Mesenchymal stem cell (in vitro differentiated cells and primary cell): ENCODE data around the gene SRXN1.
"Not testable (repeated sequence)": the region's sequence is repeated elsewhere in the genome, so short reads cannot be mapped to it uniquely, and the experiment has no call there.

Experiments used
- DNase-seq: peaks from one replicate; pipeline ENCODE4 v3.0.0-alpha.2; 2013
- H2AFZ ChIP-seq: one replicate; pipeline ENCODE4 v1.6.1; 2013; ENCODE audit warnings: low read depth, mild to moderate bottlenecking, control low read depth, inconsistent platforms, low read length, moderate library complexity
- H2AK5ac ChIP-seq: 2 replicates; pipeline ENCODE4 v1.6.1; 2013; ENCODE audit warnings: low read length, moderate library complexity, mild to moderate bottlenecking, inconsistent platforms; ENCODE audit not compliant: severe bottlenecking
- H2BK120ac ChIP-seq: one replicate; pipeline ENCODE4 v1.6.1; 2013; ENCODE audit warnings: low read depth, mild to moderate bottlenecking, inconsistent platforms, low read length, moderate library complexity
- H2BK12ac ChIP-seq, 2 experiments: one replicate each; pipeline ENCODE4 v1.6.1; 2013; ENCODE audit warnings: inconsistent platforms in 2 of 2, low read length in 2 of 2, mild to moderate bottlenecking in 2 of 2, moderate library complexity in 2 of 2, control low read depth in 1 of 2
- H2BK15ac ChIP-seq: one replicate; pipeline ENCODE4 v1.6.1; 2013; ENCODE audit warnings: mild to moderate bottlenecking, low read depth, inconsistent platforms; ENCODE audit not compliant: poor library complexity, severe bottlenecking
- H2BK5ac ChIP-seq: 2 replicates; pipeline ENCODE4 v1.6.1; 2013; ENCODE audit warnings: low read depth, mild to moderate bottlenecking, low read length, control low read depth, inconsistent platforms; ENCODE audit not compliant: poor library complexity, severe bottlenecking
- H3K14ac ChIP-seq, 2 experiments: one replicate each; pipeline ENCODE4 v1.6.1; 2013; ENCODE audit warnings: inconsistent platforms in 2 of 2, low read length in 2 of 2, control low read depth in 1 of 2, mild to moderate bottlenecking in 1 of 2, moderate library complexity in 1 of 2
- H3K18ac ChIP-seq, 2 experiments: one replicate each; pipeline ENCODE4 v1.6.1; 2013; ENCODE audit warnings: inconsistent platforms in 2 of 2, low read length in 2 of 2, control low read depth in 1 of 2, low read depth in 1 of 2, mild to moderate bottlenecking in 1 of 2
- H3K23ac ChIP-seq, 2 experiments: one replicate each; pipeline ENCODE4 v1.6.1; 2013; ENCODE audit warnings: inconsistent platforms in 2 of 2, low read length in 2 of 2, mild to moderate bottlenecking in 2 of 2, moderate library complexity in 2 of 2, control low read depth in 1 of 2
- H3K27ac ChIP-seq: 2 replicates; pipeline ENCODE4 v1.5.1; 2013; ENCODE audit warnings: mild to moderate bottlenecking, moderate library complexity, low read length, control low read depth, inconsistent platforms; ENCODE audit not compliant: poor library complexity, severe bottlenecking
- H3K27me3 ChIP-seq, 2 experiments: 2 replicates each; pipeline versions ENCODE4 v1.6.1 to v1.7.0; 2013; ENCODE audit warnings: low read length in 2 of 2, mild to moderate bottlenecking in 2 of 2, moderate library complexity in 2 of 2, control low read depth in 1 of 2, inconsistent platforms in 1 of 2; ENCODE audit not compliant: control insufficient read depth in 1 of 2, insufficient read depth in 1 of 2
- H3K36me3 ChIP-seq, 2 experiments: 2 replicates each; pipeline versions ENCODE4 v1.6.1 to v1.7.0; 2013; ENCODE audit warnings: low read length in 2 of 2, control low read depth in 1 of 2, inconsistent platforms in 1 of 2, low read depth in 1 of 2, mild to moderate bottlenecking in 1 of 2; ENCODE audit not compliant: insufficient read depth in 2 of 2, control insufficient read depth in 1 of 2
- H3K4ac ChIP-seq, 2 experiments: one replicate each; pipeline ENCODE4 v1.6.1; 2013; ENCODE audit warnings: inconsistent platforms in 2 of 2, low read length in 2 of 2, mild to moderate bottlenecking in 2 of 2, moderate library complexity in 2 of 2, control low read depth in 1 of 2, low read depth in 1 of 2
- H3K4me1 ChIP-seq: 2 replicates; pipeline ENCODE4 v1.6.1; 2013; ENCODE audit warnings: low read depth, low read length, control low read depth; ENCODE audit not compliant: control insufficient read depth, insufficient read depth
- H3K4me2 ChIP-seq: 2 replicates; pipeline ENCODE4 v1.6.1; 2013; ENCODE audit warnings: low read length, mild to moderate bottlenecking, inconsistent platforms; ENCODE audit not compliant: poor library complexity, severe bottlenecking
- H3K4me3 ChIP-seq, 2 experiments: 2 replicates each; pipeline versions ENCODE4 v1.5.1 to v1.7.0; 2013; ENCODE audit warnings: low read length in 2 of 2, mild to moderate bottlenecking in 2 of 2, control low read depth in 1 of 2, low read depth in 1 of 2; ENCODE audit not compliant: insufficient read depth in 1 of 2
- H3K79me1 ChIP-seq: replicated peaks from 2 replicates; pipeline ENCODE4 v1.6.1; 2013; ENCODE audit warnings: mild to moderate bottlenecking, control low read depth, low read length, inconsistent platforms; ENCODE audit not compliant: poor library complexity, severe bottlenecking
- H3K9ac ChIP-seq: 2 replicates; pipeline ENCODE4 v1.7.0; 2013; ENCODE audit warnings: mild to moderate bottlenecking, low read length, moderate library complexity
- H3K9me3 ChIP-seq: 2 replicates; pipeline ENCODE4 v1.7.0; 2013; ENCODE audit warnings: mild to moderate bottlenecking, low read length; ENCODE audit not compliant: control insufficient read depth
- H4K8ac ChIP-seq: one replicate; pipeline ENCODE4 v1.6.1; 2013; ENCODE audit warnings: inconsistent platforms, mild to moderate bottlenecking, low read length, moderate library complexity
- H4K91ac ChIP-seq: one replicate; pipeline ENCODE4 v1.6.1; 2013; ENCODE audit warnings: mild to moderate bottlenecking, low read length, inconsistent platforms
- WGBS: methylation state at CpG from one replicate; pipeline ENCODE4 v1.1.7; 2013; ENCODE audit warnings: mixed read lengths; 5-methylcytosine and 5-hydroxymethylcytosine counted together

Gene SRXN1

DNA sequence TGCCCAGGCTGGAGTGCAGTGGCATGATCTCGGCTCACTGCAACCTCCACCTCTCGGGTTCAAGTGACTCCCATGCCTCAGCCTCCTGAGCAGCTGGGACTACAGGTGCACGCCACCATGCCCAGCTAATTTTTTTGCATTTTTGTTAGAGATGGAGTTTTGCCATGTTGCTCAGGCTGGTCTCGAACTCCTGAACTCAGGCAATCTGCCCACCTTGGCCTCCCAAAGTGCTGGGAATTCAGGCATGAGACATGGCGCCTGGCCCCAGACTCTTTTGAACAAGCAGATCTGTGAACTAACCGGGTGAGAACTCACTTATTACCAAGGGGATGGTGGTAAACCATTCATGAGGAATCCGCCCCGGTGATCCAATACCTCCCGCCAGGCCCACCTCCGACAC, 40.8 kb upstream of the SRXN1 start:
- 81% methylated on average over 10 of the region's 10 CpGs for WGBS
- not testable (repeated sequence) for H3K4ac ChIP-seq, H3K4me1 ChIP-seq, H4K91ac ChIP-seq, H3K36me3 ChIP-seq, H3K14ac ChIP-seq, H2BK12ac ChIP-seq, H3K9ac ChIP-seq, H2BK120ac ChIP-seq, H3K23ac ChIP-seq, H2BK5ac ChIP-seq, H4K8ac ChIP-seq, H2AFZ ChIP-seq, H2BK15ac ChIP-seq, H3K79me1 ChIP-seq, H3K4me3 ChIP-seq, H3K9me3 ChIP-seq, H3K18ac ChIP-seq, H3K27ac ChIP-seq, H3K4me2 ChIP-seq, DNase-seq, H2AK5ac ChIP-seq
- H3K27me3 ChIP-seq: peaks cover 24 to 64% of the 10 kb centered on the region in 2 experiments

DNA sequence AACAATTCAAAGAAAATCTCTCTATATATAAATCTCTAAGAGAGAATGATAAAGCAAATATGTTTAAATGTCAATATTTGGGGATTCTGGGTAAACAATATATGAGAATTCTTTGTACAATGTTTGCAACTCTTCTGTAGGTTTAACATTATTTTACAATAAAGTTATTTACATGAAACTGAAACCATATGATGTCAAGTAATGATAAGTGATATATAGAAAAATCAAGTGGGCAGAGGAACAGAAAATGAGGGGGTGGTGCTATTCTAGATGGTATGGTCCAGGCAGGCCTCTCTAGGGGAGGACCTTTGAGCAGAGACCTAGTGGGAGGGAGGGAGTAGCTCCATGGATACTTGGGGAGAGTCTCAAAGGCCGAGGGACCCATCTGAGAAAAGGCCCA, 39.0 kb upstream of the SRXN1 start:
- Histone ChIP-seq H3K27ac (no peak overlapping the region), H3K36me3 (no peaks in the 10 kb centered on the region), H3K27me3 (peaks cover 34 to 68% of the 10 kb centered on the region in 2 experiments), H2BK12ac (no peak overlapping the region), H3K9ac (no peak overlapping the region), H3K4me1 (no peaks in the 10 kb centered on the region), H2BK5ac (no peak overlapping the region), H2BK120ac (no peak overlapping the region), H2BK15ac (no peak overlapping the region), H2AK5ac (no peak overlapping the region), H2AFZ (no peak overlapping the region), H3K14ac (no peak overlapping the region), H3K4me2 (no peak overlapping the region), H3K4ac (no peak overlapping the region), H3K4me3 (no peak overlapping the region), H4K8ac (no peak overlapping the region), H3K23ac (no peak overlapping the region), H3K18ac (no peak overlapping the region), H3K79me1 (no peaks in the 10 kb centered on the region), H3K9me3 (no peaks in the 10 kb centered on the region), H4K91ac (no peak overlapping the region)
- no peak for DNase-seq
- WGBS: no CpG with 5 or more reads among the region's 1 CpG

DNA sequence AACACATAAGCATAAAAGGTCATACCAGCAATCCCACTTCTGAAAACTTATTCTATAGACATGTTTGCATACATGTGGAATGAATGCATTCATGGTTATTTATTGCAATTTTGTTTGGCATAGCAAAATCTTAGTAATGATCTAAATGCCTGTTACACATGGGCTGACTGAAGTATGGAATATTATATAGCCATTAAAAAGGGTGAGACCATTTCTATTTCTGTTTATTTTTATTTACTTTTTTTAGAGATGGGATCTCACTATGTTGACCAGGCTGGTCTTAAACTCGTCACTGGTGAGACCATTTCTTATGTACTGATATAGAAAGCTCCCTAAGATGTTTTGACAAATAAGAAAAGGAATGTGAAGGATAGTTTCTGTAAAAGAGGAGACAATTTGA, 36.9 kb upstream of the SRXN1 start:
- DNase-seq: no peak
- H2BK12ac ChIP-seq: no peak overlapping the region
- no peaks in the 10 kb centered on the region for H3K36me3 ChIP-seq
- H2BK120ac ChIP-seq: no peak overlapping the region
- no peak overlapping the region for H3K4ac ChIP-seq
- H2BK5ac ChIP-seq: no peak overlapping the region
- no peak overlapping the region for H3K27ac ChIP-seq
- H4K91ac ChIP-seq: no peak overlapping the region
- H3K4me2 ChIP-seq: no peak overlapping the region
- H2AK5ac ChIP-seq: no peak overlapping the region
- peaks cover 41 to 70% of the 10 kb centered on the region in 2 experiments for H3K27me3 ChIP-seq
- no peak overlapping the region for H3K4me3 ChIP-seq
- H2BK15ac ChIP-seq: no peak overlapping the region
- H4K8ac ChIP-seq: no peak overlapping the region
- no peak overlapping the region for H3K23ac ChIP-seq
- no peak overlapping the region for H2AFZ ChIP-seq
- no peaks in the 10 kb centered on the region for H3K9me3 ChIP-seq
- H3K14ac ChIP-seq: no peak overlapping the region
- 43% methylated on average over 1 of the region's 1 CpG for WGBS
- H3K4me1 ChIP-seq: no peaks in the 10 kb centered on the region
- H3K9ac ChIP-seq: no peak overlapping the region
- no peak overlapping the region for H3K18ac ChIP-seq
- no peaks in the 10 kb centered on the region for H3K79me1 ChIP-seq

DNA sequence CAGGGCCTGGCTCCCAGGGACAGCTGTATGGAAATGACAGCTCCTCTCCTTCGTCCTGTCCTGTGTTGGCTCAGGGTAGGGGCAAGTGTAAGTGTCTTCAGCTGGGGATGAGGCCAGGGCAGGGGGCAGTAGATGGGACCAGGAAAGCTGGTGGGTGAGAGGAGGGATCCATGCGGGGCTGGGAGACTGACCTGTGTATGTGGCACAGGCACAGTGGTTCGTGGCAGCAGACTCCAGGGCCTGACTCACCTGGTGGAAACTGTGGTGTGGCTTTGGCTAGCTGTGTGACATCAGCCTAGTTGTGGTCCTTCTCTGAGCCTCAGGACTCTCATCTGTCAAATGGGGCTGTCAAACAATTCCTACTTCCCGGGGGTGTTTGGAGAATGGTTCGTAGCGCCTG, 36.3 kb upstream of the SRXN1 start:
- H2AFZ ChIP-seq: no peak overlapping the region
- no peak overlapping the region for H3K4ac ChIP-seq
- H4K91ac ChIP-seq: no peak overlapping the region
- no peak overlapping the region for H2BK12ac ChIP-seq
- no peak overlapping the region for H2BK15ac ChIP-seq
- no peaks in the 10 kb centered on the region for H3K9me3 ChIP-seq
- DNase-seq: no peak
- H3K4me2 ChIP-seq: no peak overlapping the region
- no peak overlapping the region for H3K9ac ChIP-seq
- H3K18ac ChIP-seq: no peak overlapping the region
- 86% methylated on average over 6 of the region's 6 CpGs for WGBS
- no peak overlapping the region for H2BK120ac ChIP-seq
- H3K14ac ChIP-seq: no peak overlapping the region
- H3K27ac ChIP-seq: no peak overlapping the region
- H3K79me1 ChIP-seq: no peaks in the 10 kb centered on the region
- H2AK5ac ChIP-seq: no peak overlapping the region
- H3K4me1 ChIP-seq: no peaks in the 10 kb centered on the region
- H3K4me3 ChIP-seq: no peak overlapping the region
- H2BK5ac ChIP-seq: no peak overlapping the region
- H3K23ac ChIP-seq: no peak overlapping the region
- no peaks in the 10 kb centered on the region for H3K36me3 ChIP-seq
- peaks cover 45 to 75% of the 10 kb centered on the region in 2 experiments for H3K27me3 ChIP-seq
- no peak overlapping the region for H4K8ac ChIP-seq
